Measurements from ENCODE around the gene MYL12B.

DNA sequence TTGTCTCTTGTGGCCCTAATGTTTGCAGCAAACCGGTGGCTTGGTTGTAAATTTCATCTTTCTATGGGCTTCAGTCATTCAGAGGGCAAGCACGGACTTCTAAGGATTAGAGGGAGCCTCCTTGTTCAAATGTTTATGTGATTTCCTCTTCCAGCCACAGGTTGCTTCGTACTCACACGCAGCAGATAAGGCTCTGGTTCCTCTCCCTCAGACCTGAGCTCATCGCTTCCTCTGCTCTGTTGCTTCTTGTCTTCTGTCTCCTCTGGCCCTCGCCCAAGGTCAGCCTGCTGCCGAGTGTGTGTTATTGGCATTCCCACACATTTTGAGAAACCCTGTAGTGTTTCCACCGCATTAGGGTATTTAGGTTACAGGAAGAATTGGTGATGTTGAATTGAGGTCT, 44.0 kb downstream of the MYL12B start:
- no peak for TF ChIP-seq POLR2AphosphoS5 (IDR thresholded peaks at IDR 0.05; ENCODE audit: borderline replicate concordance, low read depth, low read length)
- TF ChIP-seq EZH2 (IDR thresholded peaks at IDR 0.05), result no peak
